Measurements from ENCODE around the gene ARID5A. TPM values are rescaled to one million over a fixed set of nuclear protein-coding genes. Genes with fewer than 3 reads are reported as not detected.
"Not testable (repeated sequence)": the region's sequence is repeated elsewhere in the genome, so short reads cannot be mapped to it uniquely, and the experiment has no call there.

ARID5A gene
- total RNA-seq, 1 donor from 2014 or later = 16.2 TPM

- not testable (repeated sequence) for DNase-seq
Observed at GRCh38 chr2:96557421-96557820, 20.9 kb downstream of the ARID5A start.

GRCh38 chr2:96558061-96558460 lies 21.5 kb downstream of the ARID5A start:
- no peak for DNase-seq

GRCh38 chr2:96558485-96558884 lies 21.9 kb downstream of the ARID5A start:
- DNase-seq = no peak

- DNase-seq = no peak
Observed at GRCh38 chr2:96564026-96564425, 27.5 kb downstream of the ARID5A start.

- no peak for DNase-seq
Observed at GRCh38 chr2:96564563-96564962, 28.0 kb downstream of the ARID5A start.

- no peak for DNase-seq
Observed at GRCh38 chr2:96565111-96565510, 28.6 kb downstream of the ARID5A start.

GRCh38 chr2:96568094-96568493 lies 31.5 kb downstream of the ARID5A start:
- DNase-seq = no peak

GRCh38 chr2:96574364-96574763 lies 37.8 kb downstream of the ARID5A start:
- no peak for DNase-seq

- DNase-seq = no peak
Observed at GRCh38 chr2:96575785-96576456, 39.4 kb downstream of the ARID5A start.

- DNase-seq = no peak
Observed at GRCh38 chr2:96577501-96577900, 40.9 kb downstream of the ARID5A start.

GRCh38 chr2:96578731-96579130 lies 42.2 kb downstream of the ARID5A start:
- DNase-seq = no peak

- no peak for DNase-seq
Observed at GRCh38 chr2:96579422-96579821, 42.9 kb downstream of the ARID5A start.

GRCh38 chr2:96580771-96581170 lies 44.2 kb downstream of the ARID5A start:
- no peak for DNase-seq

- no peak for DNase-seq
Observed at GRCh38 chr2:96584017-96584416, 47.5 kb downstream of the ARID5A start.

GRCh38 chr2:96587843-96588242 lies 51.3 kb downstream of the ARID5A start:
- no peak for DNase-seq

- DNase-seq = no peak
Observed at GRCh38 chr2:96591054-96591453, 54.5 kb downstream of the ARID5A start.

- no peak for DNase-seq
Observed at GRCh38 chr2:96591494-96591893, 54.9 kb downstream of the ARID5A start.

- DNase-seq = no peak
Observed at GRCh38 chr2:96594282-96594681, 57.7 kb downstream of the ARID5A start.

- DNase-seq = no peak
Observed at GRCh38 chr2:96594691-96595152, 58.2 kb downstream of the ARID5A start.

GRCh38 chr2:96596596-96596995 lies 60.0 kb downstream of the ARID5A start:
- no peak for DNase-seq

GRCh38 chr2:96599941-96600340 lies 63.4 kb downstream of the ARID5A start:
- no peak for DNase-seq

- DNase-seq = no peak
Observed at GRCh38 chr2:96601382-96602292, 65.1 kb downstream of the ARID5A start.

All from skin of body (tissue), 2 donors.